HepG2 (cell line): ENCODE data around the gene GRK4. TPM values are rescaled to one million over a fixed set of nuclear protein-coding genes. Genes with fewer than 3 reads are reported as not detected.

Source experiments
- ADNP ChIP-seq: sonication (generic); formaldehyde crosslinking; IDR thresholded peaks from 2 replicates; pipeline ENCODE4 v1.4.0; 2020; ENCODE audit warnings: missing genetic modification reagents
- EED ChIP-seq: sonication (generic); formaldehyde crosslinking; IDR thresholded peaks from 2 replicates; pipeline ENCODE4 v1.5.0; 2020; ENCODE audit warnings: mild to moderate bottlenecking, missing genetic modification reagents
- HMG20B ChIP-seq: conservative IDR thresholded peaks from 2 replicates; pipeline ENCODE4 v1.6.1; 2016; ENCODE audit warnings: missing genetic modification reagents, missing compliant biosample characterization
- HOXA9 ChIP-seq: sonication (generic); formaldehyde crosslinking; IDR thresholded peaks from 2 replicates; pipeline ENCODE4 v1.8.1; 2022; ENCODE audit warnings: missing genetic modification reagents, mild to moderate bottlenecking, moderate library complexity, borderline replicate concordance
- JUND ChIP-seq: sonication (generic); formaldehyde crosslinking; IDR thresholded peaks from 2 replicates; pipeline ENCODE4 v1.8.0; 2022; ENCODE audit warnings: mild to moderate bottlenecking, missing genetic modification reagents
- PRPF4 ChIP-seq: fragments of 200-400 bp; formaldehyde crosslinking; IDR thresholded peaks from 2 replicates; pipeline ENCODE4 v1.6.1; 2016; ENCODE audit warnings: low read length, low read depth; ENCODE audit not compliant: poor library complexity, severe bottlenecking
- TAF1 ChIP-seq: sonication (generic); formaldehyde crosslinking; IDR thresholded peaks from 2 replicates; pipeline ENCODE4 v1.4.0; 2020; ENCODE audit warnings: missing genetic modification reagents
- TEAD2 ChIP-seq: sonication (generic); formaldehyde crosslinking; IDR thresholded peaks from 2 replicates; pipeline ENCODE4 v1.9.0; 2021; ENCODE audit warnings: missing genetic modification reagents
- TGIF2 ChIP-seq: IDR thresholded peaks from 2 replicates; pipeline ENCODE4 v1.6.1; 2016; ENCODE audit warnings: control low read depth, missing compliant biosample characterization
- TMF1 ChIP-seq: sonication (generic); formaldehyde crosslinking; IDR thresholded peaks from 2 replicates; pipeline ENCODE4 v1.8.1; 2022; ENCODE audit warnings: low read depth, missing genetic modification reagents
- ZEB1 ChIP-seq: IDR thresholded peaks from 2 replicates; pipeline ENCODE4 v1.6.1; 2012; ENCODE audit warnings: mild to moderate bottlenecking, low read depth, inconsistent platforms; ENCODE audit not compliant: insufficient replicate concordance
- ZFAT ChIP-seq: sonication (generic); formaldehyde crosslinking; conservative IDR thresholded peaks from 2 replicates; pipeline ENCODE4 v1.8.1; 2023; ENCODE audit warnings: missing genetic modification reagents, inconsistent platforms
- ZFP82 ChIP-seq: sonication (generic); formaldehyde crosslinking; IDR thresholded peaks from 2 replicates; pipeline ENCODE4 v1.5.1; 2020; ENCODE audit warnings: mild to moderate bottlenecking, missing genetic modification reagents, borderline replicate concordance
- ZKSCAN5 ChIP-seq: sonication (generic); formaldehyde crosslinking; IDR thresholded peaks from 2 replicates; pipeline ENCODE4 v1.5.1; 2020; ENCODE audit warnings: mild to moderate bottlenecking, missing genetic modification reagents
- ZNF143 ChIP-seq: sonication (generic); formaldehyde crosslinking; IDR thresholded peaks from 2 replicates; pipeline ENCODE4 v1.4.0; 2020; ENCODE audit warnings: missing genetic modification reagents
- ZNF24 ChIP-seq: fragments of 450-650 bp; IDR thresholded peaks from 2 replicates; pipeline ENCODE4 v1.6.1; 2017; ENCODE audit warnings: antibody characterized with exemption, mild to moderate bottlenecking
- ZNF432 ChIP-seq: sonication (generic); formaldehyde crosslinking; IDR thresholded peaks from 2 replicates; pipeline ENCODE4 v1.5.0; 2020; ENCODE audit warnings: missing genetic modification reagents, mild to moderate bottlenecking, borderline replicate concordance
- ZNF556 ChIP-seq: sonication (generic); formaldehyde crosslinking; IDR thresholded peaks from 2 replicates; pipeline ENCODE4 v1.4.0; 2020; ENCODE audit warnings: mild to moderate bottlenecking, missing genetic modification reagents, borderline replicate concordance
- ZNF772 ChIP-seq: sonication (generic); formaldehyde crosslinking; IDR thresholded peaks from 2 replicates; pipeline ENCODE4 v1.5.0; 2020; ENCODE audit warnings: mild to moderate bottlenecking, missing genetic modification reagents
- ZSCAN25 ChIP-seq: sonication (generic); formaldehyde crosslinking; IDR thresholded peaks from 2 replicates; pipeline ENCODE4 v1.8.0; 2022; ENCODE audit warnings: mild to moderate bottlenecking, missing genetic modification reagents
- polyA plus RNA-seq, 8 experiments: library from polyadenylated mRNA; depleted of rRNA in 3 of 8; stranded (reverse) in 7 of 8; unstranded in 1 of 8; fragments of >200 nt; fragmentation: Illumina TruSeq in 4 of 8; extraction: Trizol in 4 of 8; gene quantifications; 2 replicates each; pipeline versions ENCODE4 v1.2.1 to v1.2.3, GENCODE V29; 2011 to 2016; ENCODE audit warnings: low read depth in 4 of 8, missing spikeins in 1 of 8, mixed read lengths in 1 of 8; ENCODE audit not compliant: insufficient read depth in 1 of 8
- total RNA-seq, 5 experiments: library from RNA; depleted of rRNA; stranded (reverse); fragments of >200 nt; fragmentation: Illumina TruSeq; extraction: Trizol; gene quantifications; 2 replicates each; pipeline ENCODE4 v1.2.3, GENCODE V29; 2016; ENCODE audit warnings: low read depth in 1 of 5
- TF ChIP-seq, protein P1 (sequence below): sonication (generic); formaldehyde crosslinking; IDR thresholded peaks from 2 replicates; pipeline ENCODE4 v1.8.0; 2022; ENCODE audit warnings: mild to moderate bottlenecking, missing genetic modification reagents, borderline replicate concordance
- TF ChIP-seq, protein P2 (sequence below): sonication (generic); formaldehyde crosslinking; IDR thresholded peaks from 2 replicates; pipeline ENCODE4 v1.4.0; 2020; ENCODE audit warnings: missing genetic modification reagents
- TF ChIP-seq, protein P3 (sequence below): sonication (generic); formaldehyde crosslinking; IDR thresholded peaks from 2 replicates; pipeline ENCODE4 v1.5.0; 2020; ENCODE audit warnings: missing genetic modification reagents
- TF ChIP-seq, protein P4 (sequence below): IDR thresholded peaks from 2 replicates; pipeline ENCODE4 v1.6.1; 2012; ENCODE audit warnings: low read depth, low read length, improper control_type of control experiment

Gene GRK4
- total and polyA plus RNA-seq, 2 of the 13 experiments (the other 11 are each of a cell fraction or from before 2014, with no cell fraction given), result 1.8 to 2.0 TPM

DNA sequence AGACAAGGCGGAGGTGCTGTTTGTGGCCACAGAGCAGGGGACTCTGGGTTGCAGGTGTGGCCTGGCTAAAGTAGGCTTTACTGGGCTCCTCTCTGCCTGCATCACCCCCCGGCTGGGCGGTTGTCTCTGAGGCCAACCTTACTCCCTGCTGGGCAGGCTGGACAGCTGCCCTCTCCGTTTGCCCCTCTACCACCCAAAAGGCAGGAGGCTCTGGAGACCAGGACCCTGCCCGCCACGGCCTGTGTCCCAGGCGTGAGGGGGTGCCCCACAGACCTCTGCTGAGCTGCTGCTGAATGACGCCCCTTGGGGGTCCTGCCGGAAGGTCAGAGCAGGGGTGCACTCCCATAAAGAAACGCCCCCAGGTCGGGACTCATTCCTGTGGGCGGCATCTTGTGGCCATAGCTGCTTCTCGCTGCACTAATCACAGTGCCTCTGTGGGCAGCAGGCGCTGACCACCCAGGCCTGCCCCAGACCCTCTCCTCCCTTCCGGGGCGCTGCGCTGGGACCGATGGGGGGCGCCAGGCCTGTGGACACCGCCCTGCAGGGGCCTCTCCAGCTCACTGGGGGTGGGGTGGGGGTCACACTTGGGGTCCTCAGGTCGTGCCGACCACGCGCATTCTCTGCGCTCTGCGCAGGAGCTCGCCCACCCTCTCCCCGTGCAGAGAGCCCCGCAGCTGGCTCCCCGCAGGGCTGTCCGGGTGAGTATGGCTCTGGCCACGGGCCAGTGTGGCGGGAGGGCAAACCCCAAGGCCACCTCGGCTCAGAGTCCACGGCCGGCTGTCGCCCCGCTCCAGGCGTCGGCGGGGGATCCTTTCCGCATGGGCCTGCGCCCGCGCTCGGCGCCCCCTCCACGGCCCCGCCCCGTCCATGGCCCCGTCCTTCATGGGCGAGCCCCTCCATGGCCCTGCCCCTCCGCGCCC is 110.0 kb downstream of the GRK4 start (continued):
- TF ChIP-seq ZNF772 (CRISPR knock-in tag) (0 out of 2 replicates have a peak, but pooled peaks have one; percentile 37), ZKSCAN5 (CRISPR knock-in tag) (no peak), ZFAT (CRISPR knock-in tag) (no peak), HMG20B (no peak), ZNF556 (CRISPR knock-in tag) (no peak), ZNF24 (no peak), TAF1 (CRISPR knock-in tag) (peak; percentile 46; the same call in 1 of the 2 replicates), EED (CRISPR knock-in tag) (no peak), ZNF143 (CRISPR knock-in tag) (no peak), ZEB1 (no peak), TEAD2 (CRISPR knock-in tag) (no peak), ZFP82 (CRISPR knock-in tag) (no peak), ZNF432 (CRISPR knock-in tag) (no peak), ZSCAN25 (peak; percentile 94), TGIF2 (0 out of 2 replicates have a peak, but pooled peaks have one; percentile 28), HOXA9 (no peak), PRPF4 (no peak), TMF1 (CRISPR knock-in tag) (no peak), ADNP (CRISPR knock-in tag) (no peak), JUND (CRISPR knock-in tag) (no peak)
- TF ChIP-seq, protein P1, sequence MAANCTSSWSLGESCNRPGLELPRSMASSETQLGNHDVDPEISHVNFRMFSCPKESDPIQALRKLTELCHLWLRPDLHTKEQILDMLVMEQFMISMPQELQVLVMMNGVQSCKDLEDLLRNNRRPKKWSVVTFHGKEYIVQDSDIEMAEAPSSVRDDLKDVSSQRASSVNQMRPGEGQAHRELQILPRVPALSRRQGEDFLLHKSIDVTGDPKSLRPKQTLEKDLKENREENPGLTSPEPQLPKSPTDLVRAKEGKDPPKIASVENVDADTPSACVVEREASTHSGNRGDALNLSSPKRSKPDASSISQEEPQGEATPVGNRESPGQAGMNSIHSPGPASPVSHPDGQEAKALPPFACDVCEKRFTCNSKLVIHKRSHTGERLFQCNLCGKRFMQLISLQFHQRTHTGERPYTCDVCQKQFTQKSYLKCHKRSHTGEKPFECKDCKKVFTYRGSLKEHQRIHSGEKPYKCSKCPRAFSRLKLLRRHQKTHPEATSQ (CRISPR knock-in tag), result no peak
- TF ChIP-seq, protein P2, sequence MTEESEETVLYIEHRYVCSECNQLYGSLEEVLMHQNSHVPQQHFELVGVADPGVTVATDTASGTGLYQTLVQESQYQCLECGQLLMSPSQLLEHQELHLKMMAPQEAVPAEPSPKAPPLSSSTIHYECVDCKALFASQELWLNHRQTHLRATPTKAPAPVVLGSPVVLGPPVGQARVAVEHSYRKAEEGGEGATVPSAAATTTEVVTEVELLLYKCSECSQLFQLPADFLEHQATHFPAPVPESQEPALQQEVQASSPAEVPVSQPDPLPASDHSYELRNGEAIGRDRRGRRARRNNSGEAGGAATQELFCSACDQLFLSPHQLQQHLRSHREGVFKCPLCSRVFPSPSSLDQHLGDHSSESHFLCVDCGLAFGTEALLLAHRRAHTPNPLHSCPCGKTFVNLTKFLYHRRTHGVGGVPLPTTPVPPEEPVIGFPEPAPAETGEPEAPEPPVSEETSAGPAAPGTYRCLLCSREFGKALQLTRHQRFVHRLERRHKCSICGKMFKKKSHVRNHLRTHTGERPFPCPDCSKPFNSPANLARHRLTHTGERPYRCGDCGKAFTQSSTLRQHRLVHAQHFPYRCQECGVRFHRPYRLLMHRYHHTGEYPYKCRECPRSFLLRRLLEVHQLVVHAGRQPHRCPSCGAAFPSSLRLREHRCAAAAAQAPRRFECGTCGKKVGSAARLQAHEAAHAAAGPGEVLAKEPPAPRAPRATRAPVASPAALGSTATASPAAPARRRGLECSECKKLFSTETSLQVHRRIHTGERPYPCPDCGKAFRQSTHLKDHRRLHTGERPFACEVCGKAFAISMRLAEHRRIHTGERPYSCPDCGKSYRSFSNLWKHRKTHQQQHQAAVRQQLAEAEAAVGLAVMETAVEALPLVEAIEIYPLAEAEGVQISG (CRISPR knock-in tag), result peak; percentile 61
- TF ChIP-seq, protein P3, sequence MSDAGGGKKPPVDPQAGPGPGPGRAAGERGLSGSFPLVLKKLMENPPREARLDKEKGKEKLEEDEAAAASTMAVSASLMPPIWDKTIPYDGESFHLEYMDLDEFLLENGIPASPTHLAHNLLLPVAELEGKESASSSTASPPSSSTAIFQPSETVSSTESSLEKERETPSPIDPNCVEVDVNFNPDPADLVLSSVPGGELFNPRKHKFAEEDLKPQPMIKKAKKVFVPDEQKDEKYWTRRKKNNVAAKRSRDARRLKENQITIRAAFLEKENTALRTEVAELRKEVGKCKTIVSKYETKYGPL (CRISPR knock-in tag), result no peak
- TF ChIP-seq, protein P4, sequence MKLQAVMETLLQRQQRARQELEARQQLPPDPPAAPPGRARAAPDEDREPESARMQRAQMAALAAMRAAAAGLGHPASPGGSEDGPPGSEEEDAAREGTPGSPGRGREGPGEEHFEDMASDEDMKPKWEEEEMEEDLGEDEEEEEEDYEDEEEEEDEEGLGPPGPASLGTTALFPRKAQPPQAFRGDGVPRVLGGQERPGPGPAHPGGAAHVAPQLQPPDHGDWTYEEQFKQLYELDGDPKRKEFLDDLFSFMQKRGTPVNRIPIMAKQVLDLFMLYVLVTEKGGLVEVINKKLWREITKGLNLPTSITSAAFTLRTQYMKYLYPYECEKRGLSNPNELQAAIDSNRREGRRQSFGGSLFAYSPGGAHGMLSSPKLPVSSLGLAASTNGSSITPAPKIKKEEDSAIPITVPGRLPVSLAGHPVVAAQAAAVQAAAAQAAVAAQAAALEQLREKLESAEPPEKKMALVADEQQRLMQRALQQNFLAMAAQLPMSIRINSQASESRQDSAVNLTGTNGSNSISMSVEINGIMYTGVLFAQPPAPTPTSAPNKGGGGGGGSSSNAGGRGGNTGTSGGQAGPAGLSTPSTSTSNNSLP, result no peak
